A549 (cell line): ENCODE measurements around the gene INA. TPM values are rescaled to one million over a fixed set of nuclear protein-coding genes. Genes with fewer than 3 reads are reported as not detected.

Source experiments
- CBX8 ChIP-seq: fragments of 200-600 bp; sonication (generic); IDR thresholded peaks from 2 replicates; pipeline ENCODE4 v1.6.1; 2016
- CEBPB ChIP-seq, 2 experiments: fragments of >200 bp in 1 of 2; sonication (Bioruptor Twin) in 1 of 2; formaldehyde crosslinking in 1 of 2; IDR thresholded peaks; 2 replicates each; pipeline ENCODE4 v1.6.1; 2012 to 2016
- CHD2 ChIP-seq: fragments of 150-350 bp; IDR thresholded peaks from 2 replicates; pipeline ENCODE4 v1.6.1; 2014; ENCODE audit warnings: low read length; ENCODE audit not compliant: partially characterized antibody
- CHD4 ChIP-seq: fragments of 200-600 bp; sonication (generic); IDR thresholded peaks from 2 replicates; pipeline ENCODE4 v1.6.1; 2016; ENCODE audit warnings: antibody characterized with exemption, mild to moderate bottlenecking, borderline replicate concordance
- EHMT2 ChIP-seq: fragments of 200-600 bp; sonication (generic); IDR thresholded peaks from 2 replicates; pipeline ENCODE4 v1.6.1; 2016; ENCODE audit warnings: antibody characterized with exemption, low read depth, mild to moderate bottlenecking, moderate library complexity
- EP300 ChIP-seq, 2 experiments: fragments of >200 bp; sonication (Bioruptor Twin); formaldehyde crosslinking; IDR thresholded peaks; 2 replicates in 1 of 2; 3 replicates in 1 of 2; pipeline ENCODE4 v1.6.1; 2016 to 2017
- ESRRA ChIP-seq: fragments of 150-350 bp; IDR thresholded peaks from 2 replicates; pipeline ENCODE4 v1.6.1; 2014; ENCODE audit warnings: mild to moderate bottlenecking, low read length, borderline replicate concordance
- FOSB ChIP-seq: fragments of 250-450 bp; sonication (Bioruptor Pico); IDR thresholded peaks from 2 replicates; pipeline ENCODE4 v1.5.0; 2020; ENCODE audit warnings: mild to moderate bottlenecking, moderate library complexity
- FOSL2 ChIP-seq, 2 experiments: fragments of 450-650 bp in 1 of 2; fragments of >200 bp in 1 of 2; sonication (Bioruptor Twin) in 1 of 2; formaldehyde crosslinking; IDR thresholded peaks; 2 replicates each; pipeline versions ENCODE4 v1.5.0 to v1.6.1; 2016 to 2020; ENCODE audit warnings: mild to moderate bottlenecking in 1 of 2, moderate library complexity in 1 of 2
- FOXS1 ChIP-seq: fragments of 250-450 bp; sonication (Bioruptor Pico); IDR thresholded peaks from 2 replicates; pipeline ENCODE4 v1.5.0; 2020; ENCODE audit warnings: mild to moderate bottlenecking, moderate library complexity
- HDAC2 ChIP-seq: fragments of 200-600 bp; sonication (generic); IDR thresholded peaks from 2 replicates; pipeline ENCODE4 v1.6.1; 2016
- HEYL ChIP-seq: fragments of 250-450 bp; sonication (Bioruptor Pico); IDR thresholded peaks from 2 replicates; pipeline ENCODE4 v1.8.0; 2021; ENCODE audit warnings: mild to moderate bottlenecking, moderate library complexity
- HOXB13 ChIP-seq: fragments of 250-450 bp; sonication (Bioruptor Pico); IDR thresholded peaks from 2 replicates; pipeline ENCODE4 v1.5.0; 2020; ENCODE audit warnings: low read depth, mild to moderate bottlenecking, moderate library complexity
- HOXB5 ChIP-seq: fragments of 250-450 bp; sonication (Bioruptor Pico); IDR thresholded peaks from 2 replicates; pipeline ENCODE4 v1.5.0; 2020; ENCODE audit warnings: mild to moderate bottlenecking, moderate library complexity
- KDM5A ChIP-seq: fragments of 200-600 bp; sonication (generic); IDR thresholded peaks from 2 replicates; pipeline ENCODE4 v1.6.1; 2016; ENCODE audit warnings: antibody characterized with exemption, mild to moderate bottlenecking
- MAX ChIP-seq: IDR thresholded peaks from 2 replicates; pipeline ENCODE4 v1.6.1; 2012
- MYC ChIP-seq: IDR thresholded peaks from 2 replicates; pipeline ENCODE4 v1.6.1; 2012; ENCODE audit warnings: mild to moderate bottlenecking, inconsistent platforms, low read length, improper control_type of control experiment, borderline replicate concordance
- NPAS2 ChIP-seq: fragments of 250-450 bp; sonication (Bioruptor Pico); IDR thresholded peaks from 2 replicates; pipeline ENCODE4 v1.8.0; 2022; ENCODE audit warnings: mild to moderate bottlenecking, moderate library complexity, borderline replicate concordance
- PHF8 ChIP-seq: fragments of 200-600 bp; sonication (generic); IDR thresholded peaks from 2 replicates; pipeline ENCODE4 v1.6.1; 2016; ENCODE audit warnings: low read depth, mild to moderate bottlenecking, antibody characterized with exemption, moderate library complexity, borderline replicate concordance
- RAD21 ChIP-seq, 2 experiments: fragments of >200 bp in 1 of 2; sonication (Bioruptor Twin) in 1 of 2; formaldehyde crosslinking in 1 of 2; IDR thresholded peaks in 1 of 2; conservative IDR thresholded peaks in 1 of 2; 2 replicates in 1 of 2; 3 replicates in 1 of 2; pipeline ENCODE4 v1.6.1; 2012 to 2018; ENCODE audit warnings: inconsistent platforms in 1 of 2
- REST ChIP-seq: fragments of 200-600 bp; sonication (generic); IDR thresholded peaks from 2 replicates; pipeline ENCODE4 v1.6.1; 2016; ENCODE audit warnings: antibody characterized with exemption, mild to moderate bottlenecking, moderate library complexity
- TFCP2L1 ChIP-seq: fragments of 250-450 bp; sonication (Bioruptor Pico); IDR thresholded peaks from 2 replicates; pipeline ENCODE4 v1.5.0; 2021; ENCODE audit warnings: mild to moderate bottlenecking
- TP53 ChIP-seq: fragments of 250-450 bp; sonication (Bioruptor Pico); IDR thresholded peaks from 2 replicates; pipeline ENCODE4 v1.5.0; 2021; ENCODE audit warnings: mild to moderate bottlenecking, moderate library complexity
- ZC3H11A ChIP-seq: fragments of 450-650 bp; IDR thresholded peaks from 2 replicates; pipeline ENCODE4 v1.6.1; 2014; ENCODE audit warnings: antibody characterized with exemption, mild to moderate bottlenecking
- ZNF302 ChIP-seq: fragments of 250-450 bp; sonication (Bioruptor Pico); IDR thresholded peaks from 2 replicates; pipeline ENCODE4 v1.9.0; 2021; ENCODE audit warnings: inconsistent platforms, mild to moderate bottlenecking, moderate library complexity
- ZSCAN20 ChIP-seq: fragments of 250-450 bp; sonication (Bioruptor Pico); IDR thresholded peaks from 2 replicates; pipeline ENCODE4 v1.8.0; 2022; ENCODE audit warnings: mild to moderate bottlenecking, moderate library complexity
- polyA plus RNA-seq, 4 experiments: library from polyadenylated mRNA; depleted of rRNA in 3 of 4; stranded (reverse); fragments of >200 nt; fragmentation: RNase III in 1 of 4; extraction: RNeasy Plus Mini Kit Qiagen cat#74134 plus additional on column Dnase treatment in 1 of 4; gene quantifications; 2 replicates in 3 of 4; 3 replicates in 1 of 4; pipeline ENCODE4 v1.2.3, GENCODE V29; 2011 to 2017

The INA gene
- polyA plus RNA-seq, 2 of the 4 experiments (the other 2 are of a cell fraction), result 20.9 to 30.2 TPM

GRCh38 chr10:103238506-103239252, 38.3 kb upstream of the INA start (continued):
- TF ChIP-seq FOSL2 (IDR thresholded peaks at IDR 0.05) (no peak), FOSL2 (CRISPR knock-in tag; IDR thresholded peaks at IDR 0.05) (peak; percentile 8; the same call in 1 of the 2 replicates), PHF8 (no peak), ZSCAN20 (CRISPR knock-in tag) (no peak; the same call in 1 of the 2 replicates), CEBPB (IDR thresholded peaks at IDR 0.05) (peak; percentile 36 to 84; a peak in 3 of 4 replicates), FOXS1 (CRISPR knock-in tag) (no peak), CBX8 (no peak), HDAC2 (no peak), HOXB5 (CRISPR knock-in tag) (peak; percentile 54; the same call in 1 of the 2 replicates), MYC (peak; percentile 22; the same call in 1 of the 2 replicates), HEYL (CRISPR knock-in tag) (no peak), MAX (peak; percentile 70), FOSB (CRISPR knock-in tag) (no peak), HOXB13 (CRISPR knock-in tag) (peak; percentile 65; the same call in 1 of the 2 replicates), ESRRA (no peak), NPAS2 (no peak), KDM5A (no peak), ZNF302 (CRISPR knock-in tag) (peak; percentile 75; the same call in 1 of the 2 replicates), REST (no peak), TFCP2L1 (CRISPR knock-in tag) (no peak), EHMT2 (no peak), RAD21 (conservative IDR thresholded peaks at IDR 0.05 in 1 of 2, IDR thresholded peaks at IDR 0.05 in 1 of 2) (peak; percentile 76 to 84), TP53 (CRISPR knock-in tag) (no peak), CHD4 (no peak), CHD2 (no peak), EP300 (IDR thresholded peaks at IDR 0.05) (peak in 1 of 2 experiments; percentile 58; a peak in 1 of 5 replicates), ZC3H11A (no peak)
